ENCODE measurements around the gene ZBTB42.

- TF ChIP-seq CEBPB (IDR thresholded peaks at IDR 0.05) (no peak), YY1 (IDR thresholded peaks at IDR 0.05; ENCODE audit: low read depth) (no peak), RAD21 (IDR thresholded peaks at IDR 0.05; ENCODE audit: low read depth) (no peak), TAF1 (IDR thresholded peaks at IDR 0.05; ENCODE audit: low read depth) (no peak), ZBTB7A (IDR thresholded peaks at IDR 0.05; ENCODE audit: low read depth) (0 out of 2 replicates have a peak, but pooled peaks have one; percentile 55), USF1 (IDR thresholded peaks at IDR 0.05) (no peak), FOXM1 (IDR thresholded peaks at IDR 0.05; ENCODE audit: borderline replicate concordance, low read depth) (no peak), EP300 (IDR thresholded peaks at IDR 0.05; ENCODE audit: borderline replicate concordance) (no peak), EGR1 (IDR thresholded peaks at IDR 0.05) (no peak), MAX (IDR thresholded peaks at IDR 0.05) (no peak), CREB1 (IDR thresholded peaks at IDR 0.05; ENCODE audit: low read depth) (no peak)
- TF ChIP-seq, protein P1, sequence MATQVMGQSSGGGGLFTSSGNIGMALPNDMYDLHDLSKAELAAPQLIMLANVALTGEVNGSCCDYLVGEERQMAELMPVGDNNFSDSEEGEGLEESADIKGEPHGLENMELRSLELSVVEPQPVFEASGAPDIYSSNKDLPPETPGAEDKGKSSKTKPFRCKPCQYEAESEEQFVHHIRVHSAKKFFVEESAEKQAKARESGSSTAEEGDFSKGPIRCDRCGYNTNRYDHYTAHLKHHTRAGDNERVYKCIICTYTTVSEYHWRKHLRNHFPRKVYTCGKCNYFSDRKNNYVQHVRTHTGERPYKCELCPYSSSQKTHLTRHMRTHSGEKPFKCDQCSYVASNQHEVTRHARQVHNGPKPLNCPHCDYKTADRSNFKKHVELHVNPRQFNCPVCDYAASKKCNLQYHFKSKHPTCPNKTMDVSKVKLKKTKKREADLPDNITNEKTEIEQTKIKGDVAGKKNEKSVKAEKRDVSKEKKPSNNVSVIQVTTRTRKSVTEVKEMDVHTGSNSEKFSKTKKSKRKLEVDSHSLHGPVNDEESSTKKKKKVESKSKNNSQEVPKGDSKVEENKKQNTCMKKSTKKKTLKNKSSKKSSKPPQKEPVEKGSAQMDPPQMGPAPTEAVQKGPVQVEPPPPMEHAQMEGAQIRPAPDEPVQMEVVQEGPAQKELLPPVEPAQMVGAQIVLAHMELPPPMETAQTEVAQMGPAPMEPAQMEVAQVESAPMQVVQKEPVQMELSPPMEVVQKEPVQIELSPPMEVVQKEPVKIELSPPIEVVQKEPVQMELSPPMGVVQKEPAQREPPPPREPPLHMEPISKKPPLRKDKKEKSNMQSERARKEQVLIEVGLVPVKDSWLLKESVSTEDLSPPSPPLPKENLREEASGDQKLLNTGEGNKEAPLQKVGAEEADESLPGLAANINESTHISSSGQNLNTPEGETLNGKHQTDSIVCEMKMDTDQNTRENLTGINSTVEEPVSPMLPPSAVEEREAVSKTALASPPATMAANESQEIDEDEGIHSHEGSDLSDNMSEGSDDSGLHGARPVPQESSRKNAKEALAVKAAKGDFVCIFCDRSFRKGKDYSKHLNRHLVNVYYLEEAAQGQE (IDR thresholded peaks at IDR 0.05; ENCODE audit: low read depth): no peak
Observed at GRCh38 chr14:104795781-104796686, 4.9 kb upstream of the ZBTB42 start.

Data from Ishikawa (cell line).